Measurements from ENCODE around the gene EYA2.

Gene EYA2

DNA sequence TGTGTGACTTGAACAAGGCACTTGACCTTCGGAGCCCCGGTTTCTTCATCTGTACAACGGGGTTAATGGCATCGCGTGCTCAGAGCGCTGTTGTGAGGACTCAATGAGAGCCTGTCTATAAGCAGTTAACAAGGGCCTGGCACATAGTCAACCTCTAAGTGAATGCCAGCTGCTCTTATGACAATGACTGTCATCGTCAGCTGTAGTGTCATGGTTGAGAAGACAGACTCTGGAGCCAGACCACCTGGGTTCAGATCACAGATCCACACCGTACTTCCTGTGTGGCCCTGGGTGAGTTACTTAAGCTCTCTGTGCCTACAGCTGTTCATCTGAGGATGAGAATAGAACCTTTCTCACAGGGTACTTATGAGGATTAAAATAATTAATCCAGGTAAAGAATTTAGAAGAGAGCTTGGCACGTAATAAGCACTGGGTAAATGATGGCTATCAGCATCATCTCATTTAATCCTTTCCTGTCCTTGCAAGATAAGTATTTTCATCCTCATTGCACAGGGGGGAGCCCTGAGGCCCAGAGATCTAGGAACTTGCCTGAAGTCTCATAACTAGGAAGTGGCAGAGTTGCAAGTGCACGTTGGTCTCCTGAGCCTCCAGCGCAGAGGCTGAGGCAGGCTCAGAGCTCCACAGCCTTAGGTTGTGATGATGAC lies 105.3 kb downstream of the EYA2 start:
- no peak for DNase-seq (ENCODE audit: low read depth in 2 of 2, low spot score in 1 of 2)

DNA sequence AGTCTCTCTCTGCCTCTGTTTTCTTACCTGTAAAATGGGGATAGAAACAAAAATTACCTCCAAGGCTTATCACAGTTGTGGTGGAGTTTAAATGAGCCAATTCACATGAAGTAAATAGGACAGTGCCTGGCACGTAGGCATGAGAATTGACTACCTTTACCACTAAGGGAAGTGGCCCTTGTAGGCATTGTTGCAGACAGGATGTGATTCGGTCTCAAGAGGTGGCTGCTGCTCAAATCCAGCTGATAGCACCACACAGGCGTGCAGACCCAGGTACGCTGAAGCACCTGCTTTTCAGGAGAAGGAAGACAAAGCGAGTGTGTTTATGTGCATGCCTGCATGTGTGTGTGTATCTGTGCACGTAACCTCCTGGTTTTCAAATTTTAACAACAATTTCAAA lies 108.6 kb downstream of the EYA2 start:
- no peak for DNase-seq (ENCODE audit: low read depth in 2 of 2, low spot score in 1 of 2)

DNA sequence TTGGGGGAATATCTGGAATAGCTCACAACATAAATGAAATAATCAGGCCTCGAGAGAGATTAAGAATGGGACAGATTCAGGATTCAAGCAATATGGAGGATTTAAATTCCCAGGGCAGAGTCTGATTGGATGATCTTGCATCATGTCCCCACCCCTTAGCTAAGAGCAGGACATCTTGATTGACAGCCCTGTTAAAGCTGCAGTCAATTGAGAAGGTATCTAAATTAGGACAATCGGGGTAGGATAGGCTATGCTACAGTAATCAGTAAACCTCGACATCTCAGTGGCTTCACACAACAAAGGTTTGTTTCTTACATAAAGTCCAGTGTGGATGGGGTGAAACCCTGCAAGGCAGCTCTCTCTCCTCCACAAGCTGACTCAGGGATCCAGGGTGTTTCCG lies 109.5 kb downstream of the EYA2 start:
- DNase-seq (ENCODE audit: low read depth in 2 of 2, low spot score in 1 of 2) = no peak

DNA sequence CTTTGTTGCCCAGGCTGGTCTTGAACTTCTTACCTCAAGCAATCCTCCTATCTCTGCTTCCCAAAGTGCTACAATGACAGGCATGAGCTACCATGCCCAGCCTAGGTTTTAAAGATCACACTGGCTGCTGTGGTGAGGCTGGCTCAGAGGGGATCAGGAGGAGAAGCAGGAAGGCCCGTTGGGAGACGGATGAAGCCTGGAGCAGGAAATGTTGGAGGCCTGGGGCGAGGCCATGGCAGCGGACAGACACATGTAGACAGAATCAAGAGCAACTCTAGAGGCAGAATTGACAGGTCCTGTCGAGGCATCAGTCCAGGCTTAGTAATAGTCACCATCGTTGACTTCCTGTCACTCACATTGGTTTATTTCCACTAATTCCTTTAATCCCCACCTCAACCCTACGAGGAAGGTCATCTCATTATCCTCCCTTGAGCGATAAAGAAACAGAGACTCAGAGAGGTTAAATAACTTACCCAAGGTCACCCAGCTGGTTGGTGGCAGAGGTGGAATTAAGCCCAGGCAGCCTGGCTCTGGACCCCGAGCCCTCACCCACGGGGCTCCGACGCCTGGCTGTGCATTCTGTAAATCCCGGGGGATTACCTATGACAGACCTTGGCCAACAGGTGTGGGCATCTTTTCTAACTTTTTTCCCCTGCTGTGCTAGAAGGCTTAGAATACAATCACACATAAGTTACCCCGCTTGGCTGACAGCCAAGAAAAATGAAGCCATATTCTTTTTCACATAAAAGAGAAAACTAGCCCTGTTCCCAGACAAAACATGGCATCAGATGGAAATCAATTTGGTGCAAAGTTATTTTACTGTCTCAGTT lies 113.4 kb downstream of the EYA2 start:
- no peak for DNase-seq (ENCODE audit: low read depth in 2 of 2, low spot score in 1 of 2)

DNA sequence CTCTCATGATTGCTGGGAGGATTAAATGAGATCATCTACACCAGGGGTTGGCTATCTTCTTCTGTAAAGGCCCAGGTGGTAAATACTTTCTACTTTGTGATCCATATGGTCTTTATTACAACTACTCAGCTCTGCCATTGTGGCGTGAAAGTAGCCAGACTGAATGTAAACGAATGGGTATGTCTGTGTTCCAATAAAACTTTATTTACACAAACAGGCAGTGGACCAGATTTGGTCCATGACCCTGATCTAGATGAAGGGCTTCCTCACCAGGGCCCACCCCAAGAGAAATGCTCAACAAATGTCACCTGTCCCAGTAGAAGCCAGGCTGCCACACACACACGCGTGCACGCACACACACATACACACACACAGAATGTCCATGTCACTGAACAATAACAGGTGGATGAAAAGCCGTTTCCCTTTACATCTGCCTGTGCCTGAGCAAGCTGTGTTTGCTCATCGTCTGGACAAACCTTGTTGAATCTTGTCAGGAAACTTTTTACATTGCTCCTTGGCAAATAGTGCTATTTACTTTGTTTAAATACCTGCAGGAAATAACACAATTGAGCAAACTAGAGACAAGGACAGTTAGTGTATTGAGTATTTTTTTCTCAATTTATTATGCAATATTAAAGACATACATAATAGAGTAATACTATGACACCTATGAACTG lies 114.3 kb downstream of the EYA2 start:
- DNase-seq (ENCODE audit: low read depth in 2 of 2, low spot score in 1 of 2) = no peak

DNA sequence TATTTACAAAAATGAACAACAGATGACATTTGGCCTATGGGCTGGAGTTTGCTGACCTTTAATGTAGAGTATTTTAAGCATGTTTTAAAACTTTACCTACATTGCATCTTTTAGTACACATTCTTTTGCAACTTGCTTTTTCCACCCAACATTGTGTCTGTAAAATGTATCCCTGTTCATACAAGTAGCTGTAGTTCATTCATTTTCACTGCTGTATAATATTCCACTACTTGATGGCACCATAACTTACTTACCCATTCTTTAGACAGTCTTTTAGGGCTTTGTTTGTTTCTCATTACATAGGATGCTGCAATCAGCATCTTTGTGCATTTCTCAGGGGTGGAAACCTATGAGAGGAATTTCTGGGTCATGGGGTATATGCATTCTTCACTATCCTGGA lies 115.1 kb downstream of the EYA2 start:
- no peak for DNase-seq (ENCODE audit: low read depth in 2 of 2, low spot score in 1 of 2)

DNA sequence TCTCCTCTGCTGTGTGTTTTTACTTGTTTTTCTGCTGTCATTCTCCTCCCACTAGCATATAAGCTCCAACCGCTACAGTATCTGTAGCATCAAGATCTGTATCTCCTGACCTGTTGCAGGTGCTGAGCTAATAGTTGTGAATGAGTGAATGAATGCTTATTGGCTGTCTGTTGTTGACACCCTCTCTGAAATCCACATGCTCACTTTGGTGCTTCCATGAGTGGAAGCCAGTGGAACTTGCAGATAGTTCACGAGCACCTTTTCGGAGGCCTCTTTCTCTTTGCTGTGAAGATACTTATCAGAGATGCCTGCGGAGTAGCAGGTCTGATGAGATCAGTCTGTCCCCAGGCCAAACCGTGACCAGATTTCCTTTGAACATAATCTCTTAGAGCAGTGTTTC lies 117.3 kb downstream of the EYA2 start:
- DNase-seq (ENCODE audit: low read depth in 2 of 2, low spot score in 1 of 2) = no peak

DNA sequence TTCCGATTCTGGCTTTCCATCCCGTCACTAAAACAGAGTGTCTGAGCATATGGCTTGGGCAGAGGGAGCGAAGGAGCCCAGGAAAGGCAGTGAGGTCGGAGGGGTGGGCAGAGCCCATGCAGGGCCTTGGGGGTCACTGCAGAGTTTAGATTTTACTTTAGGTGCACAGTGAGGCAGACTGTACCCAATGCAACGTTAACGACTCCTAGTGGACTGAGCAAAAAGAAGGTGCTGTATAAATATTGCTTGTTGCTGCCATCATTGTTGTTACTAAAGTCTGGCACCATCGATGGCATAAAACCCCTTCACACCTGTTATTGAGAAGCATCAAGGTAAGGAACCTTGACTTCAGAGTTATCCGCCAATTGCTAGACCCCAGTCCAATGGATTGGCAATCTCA lies 119.0 kb downstream of the EYA2 start:
- DNase-seq (ENCODE audit: low read depth in 2 of 2, low spot score in 1 of 2) = no peak

DNA sequence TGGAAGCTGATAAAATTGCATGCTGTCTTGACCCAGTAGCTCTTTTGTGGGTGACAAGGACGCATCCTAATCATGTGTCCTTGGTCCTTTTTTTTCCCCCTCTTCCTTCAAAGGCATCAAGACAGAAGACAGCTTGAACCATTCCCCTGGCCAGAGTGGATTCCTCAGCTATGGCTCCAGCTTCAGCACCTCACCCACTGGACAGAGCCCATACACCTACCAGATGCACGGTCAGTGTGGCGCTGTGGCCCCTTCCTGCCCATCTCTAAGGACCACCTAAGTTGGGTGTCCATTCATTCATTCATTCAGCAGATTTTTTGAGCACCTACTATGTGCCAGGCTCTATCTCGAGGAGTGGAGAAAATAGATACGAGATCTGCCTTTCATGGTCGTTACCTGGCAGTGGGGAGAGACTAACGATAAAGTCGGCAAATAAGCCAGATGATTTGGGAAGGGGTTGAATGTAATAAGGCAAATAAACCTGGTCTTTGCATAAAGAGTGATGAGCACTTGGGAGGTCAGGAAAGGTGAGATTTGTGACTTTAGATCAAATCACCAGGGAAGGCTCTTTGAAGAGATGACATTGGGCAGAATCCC lies 121.5 kb downstream of the EYA2 start:
- DNase-seq (ENCODE audit: low read depth in 2 of 2, low spot score in 1 of 2) = no peak

DNA sequence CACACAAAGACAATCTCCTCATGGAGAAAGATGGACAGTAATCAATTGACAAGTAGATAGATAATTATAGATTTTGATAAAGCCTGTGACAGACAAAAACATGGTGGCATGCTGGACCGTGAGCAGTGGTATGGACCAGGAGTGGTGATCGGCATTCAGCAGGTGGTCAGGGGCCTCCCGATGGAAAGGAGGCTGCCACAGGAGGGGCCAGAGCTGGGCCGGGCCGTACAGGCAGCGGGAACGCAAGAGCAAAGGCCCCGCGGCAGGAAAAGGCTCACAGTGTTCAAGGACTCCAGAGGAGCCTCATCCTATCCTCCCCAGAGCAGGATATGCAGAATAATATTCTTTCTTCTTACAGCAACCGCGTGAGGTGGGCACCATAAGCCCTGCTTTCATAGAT lies 123.7 kb downstream of the EYA2 start:
- no peak for DNase-seq (ENCODE audit: low read depth in 2 of 2, low spot score in 1 of 2)

DNA sequence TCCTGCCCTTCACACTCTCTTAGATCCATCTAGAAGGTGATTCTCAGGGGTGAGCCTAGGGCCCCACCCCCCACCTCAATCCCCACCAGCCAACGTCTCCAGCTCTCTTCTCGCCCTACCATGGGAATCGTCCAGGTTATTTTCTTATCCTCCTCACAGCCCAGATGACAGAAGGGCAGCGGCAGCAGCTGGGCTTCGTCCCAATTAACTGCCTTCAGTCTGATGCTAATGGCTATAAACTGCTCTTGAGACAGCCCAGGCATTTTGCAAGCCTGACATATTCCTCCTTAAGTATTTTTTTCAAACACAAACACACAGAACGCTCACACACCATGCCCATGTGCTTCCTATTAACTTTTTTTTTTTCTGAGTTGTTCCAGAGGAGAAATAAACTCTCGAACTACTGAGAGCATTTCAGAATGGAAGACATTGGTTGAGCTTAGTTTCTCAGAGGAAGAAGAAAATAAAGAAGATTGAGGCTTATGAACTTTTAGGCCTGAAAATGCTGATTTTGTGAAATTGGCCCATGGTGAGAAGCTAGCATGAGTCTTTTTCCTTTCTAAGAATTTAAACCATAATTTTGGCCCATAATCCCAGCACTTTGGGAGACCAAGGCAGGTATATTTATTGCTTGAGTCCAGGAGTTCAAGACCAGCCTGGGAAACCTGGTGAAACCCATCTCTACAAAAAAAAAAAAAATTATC lies 124.6 kb downstream of the EYA2 start:
- no peak for DNase-seq (ENCODE audit: low read depth in 2 of 2, low spot score in 1 of 2)

DNA sequence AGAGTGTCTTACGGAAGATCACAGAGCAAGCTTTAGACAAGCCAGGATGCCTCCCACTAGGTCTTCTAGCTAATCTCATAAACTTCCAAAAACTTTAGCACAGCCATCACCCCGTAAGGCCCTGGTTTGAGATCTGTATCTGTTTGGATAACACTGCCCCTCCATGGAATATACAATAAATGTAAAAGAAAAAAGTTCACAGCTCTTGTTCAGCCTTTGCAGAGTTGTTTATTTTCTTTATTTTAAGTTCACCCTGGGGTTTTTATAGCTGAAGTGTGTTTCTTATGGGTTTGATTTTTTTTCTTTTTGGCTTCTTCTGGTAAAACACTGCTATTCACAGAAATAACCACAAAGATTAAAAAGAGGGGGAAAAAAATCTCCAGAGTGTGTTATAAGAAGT lies 125.6 kb downstream of the EYA2 start:
- DNase-seq (ENCODE audit: low read depth in 2 of 2, low spot score in 1 of 2) = no peak

DNA sequence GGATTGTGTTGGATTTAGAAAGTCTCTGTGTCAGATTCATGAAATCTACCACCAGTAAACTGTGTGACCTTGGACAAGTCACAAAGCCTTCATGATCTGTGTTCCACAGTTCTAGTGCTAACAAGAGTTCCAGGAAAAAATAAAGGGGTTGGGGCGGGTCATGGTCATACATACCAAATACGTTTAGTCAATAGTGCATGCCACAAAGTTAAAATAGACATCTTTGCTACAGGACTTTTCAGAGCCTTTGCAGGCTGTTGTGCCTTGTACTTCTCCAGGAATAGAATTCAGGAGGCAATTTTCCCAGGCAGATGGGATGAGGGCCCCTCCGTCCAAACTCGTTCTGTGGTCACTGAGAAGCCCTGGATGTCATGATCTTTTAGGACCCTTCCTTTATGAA lies 127.2 kb downstream of the EYA2 start:
- DNase-seq (ENCODE audit: low read depth in 2 of 2, low spot score in 1 of 2) = no peak

DNA sequence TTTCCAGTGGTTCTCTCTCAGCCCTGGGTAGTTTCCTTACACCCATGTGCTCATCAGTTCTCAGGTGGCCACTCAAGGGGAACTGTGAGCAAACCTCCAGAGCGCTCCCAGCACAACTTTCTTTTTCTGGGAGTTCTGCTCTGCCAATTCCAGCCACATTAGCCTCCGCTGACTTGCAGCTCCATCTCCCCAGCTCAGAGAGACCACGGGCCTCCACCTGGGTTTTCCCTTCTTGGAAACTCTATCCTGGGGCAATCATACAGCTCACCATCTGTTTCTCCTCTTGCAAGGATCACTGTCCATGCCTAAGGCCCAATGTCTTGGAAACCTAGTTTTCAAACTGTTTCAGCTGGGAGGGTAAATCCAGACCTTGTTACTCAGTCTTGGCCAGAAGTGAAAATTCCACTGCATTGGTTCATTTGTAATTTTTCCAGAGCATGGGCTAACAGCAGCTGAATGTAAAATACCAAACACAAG lies 129.9 kb downstream of the EYA2 start:
- no peak for DNase-seq (ENCODE audit: low read depth in 2 of 2, low spot score in 1 of 2)

DNA sequence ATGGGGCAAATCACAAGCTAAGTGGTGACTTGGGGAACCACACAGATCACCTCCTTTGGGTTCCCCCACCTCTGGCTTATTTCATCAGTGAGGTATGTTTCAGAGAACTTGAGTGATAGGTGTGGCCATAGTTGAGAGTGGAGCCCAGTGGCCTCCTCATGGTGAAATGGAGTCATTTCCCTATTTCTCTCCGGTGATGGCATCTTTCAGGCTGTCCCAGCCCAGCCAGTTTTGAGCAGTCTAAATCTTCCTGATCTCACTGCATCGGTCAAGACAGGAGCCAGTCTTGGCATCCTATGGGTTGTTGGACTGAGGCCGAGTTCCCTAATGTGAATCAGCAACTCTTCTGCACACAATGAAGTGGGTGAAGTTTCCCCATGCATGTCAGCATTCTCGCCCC lies 132.4 kb downstream of the EYA2 start:
- no peak for DNase-seq (ENCODE audit: low read depth in 2 of 2, low spot score in 1 of 2)

DNA sequence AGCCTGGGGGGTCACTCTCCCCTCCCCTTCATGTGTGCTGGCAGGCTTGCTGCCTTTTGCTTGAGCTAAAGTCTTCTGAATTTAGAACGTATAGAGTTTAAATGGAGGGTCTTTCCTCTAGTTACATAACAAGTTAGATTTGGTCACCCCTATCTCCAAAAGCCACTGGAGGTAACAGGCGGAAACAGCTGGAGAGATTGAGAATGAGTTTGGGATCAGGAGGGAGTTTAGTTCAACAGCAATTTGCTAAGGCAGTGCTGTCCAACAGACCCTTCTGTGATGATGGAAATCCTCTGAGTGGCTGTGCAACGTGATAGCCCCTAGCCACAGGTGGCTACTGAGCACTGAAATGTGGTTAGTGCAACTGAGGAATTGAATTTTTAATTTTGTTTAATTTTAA lies 132.8 kb downstream of the EYA2 start:
- DNase-seq (ENCODE audit: low read depth in 2 of 2, low spot score in 1 of 2) = no peak

DNA sequence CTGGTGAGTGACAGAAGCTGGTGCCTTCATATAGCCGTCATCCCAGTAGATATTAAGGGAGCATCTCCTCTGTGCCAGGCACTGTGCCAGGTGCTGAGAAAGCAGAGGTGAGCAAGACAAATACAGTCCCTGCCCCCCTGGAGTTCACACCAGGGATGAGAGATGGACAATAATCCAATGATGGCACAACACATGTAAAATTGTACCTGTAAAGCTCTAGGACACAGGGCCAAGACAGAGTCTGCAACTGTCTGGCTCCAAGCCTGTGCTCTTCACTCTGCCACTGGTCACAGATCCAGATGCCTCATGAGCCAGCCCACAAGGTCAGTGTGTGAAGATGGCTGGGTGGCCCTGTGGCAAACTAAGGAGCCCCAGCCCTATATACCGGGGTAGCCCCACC lies 133.8 kb downstream of the EYA2 start:
- DNase-seq (ENCODE audit: low read depth in 2 of 2, low spot score in 1 of 2) = no peak

DNA sequence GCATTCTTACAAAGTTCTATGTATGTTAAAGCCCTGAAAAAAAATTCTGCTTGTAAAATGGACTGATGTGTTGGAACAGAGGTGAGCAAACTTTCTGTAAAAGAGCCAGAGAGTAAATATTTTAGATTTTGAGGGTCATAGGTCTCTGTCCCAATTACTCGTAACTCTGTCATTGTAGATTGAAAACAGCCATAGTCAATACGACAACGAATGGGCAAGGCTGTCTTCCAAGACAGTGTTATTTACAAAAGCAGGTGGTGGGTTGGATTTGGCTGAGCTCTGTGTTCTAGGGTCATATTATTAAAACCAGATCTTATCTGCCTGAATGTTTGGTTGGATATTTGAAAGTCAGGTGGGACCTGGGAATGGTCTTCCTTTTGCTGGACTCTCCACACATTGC lies 135.2 kb downstream of the EYA2 start:
- no peak for DNase-seq (ENCODE audit: low read depth in 2 of 2, low spot score in 1 of 2)

DNA sequence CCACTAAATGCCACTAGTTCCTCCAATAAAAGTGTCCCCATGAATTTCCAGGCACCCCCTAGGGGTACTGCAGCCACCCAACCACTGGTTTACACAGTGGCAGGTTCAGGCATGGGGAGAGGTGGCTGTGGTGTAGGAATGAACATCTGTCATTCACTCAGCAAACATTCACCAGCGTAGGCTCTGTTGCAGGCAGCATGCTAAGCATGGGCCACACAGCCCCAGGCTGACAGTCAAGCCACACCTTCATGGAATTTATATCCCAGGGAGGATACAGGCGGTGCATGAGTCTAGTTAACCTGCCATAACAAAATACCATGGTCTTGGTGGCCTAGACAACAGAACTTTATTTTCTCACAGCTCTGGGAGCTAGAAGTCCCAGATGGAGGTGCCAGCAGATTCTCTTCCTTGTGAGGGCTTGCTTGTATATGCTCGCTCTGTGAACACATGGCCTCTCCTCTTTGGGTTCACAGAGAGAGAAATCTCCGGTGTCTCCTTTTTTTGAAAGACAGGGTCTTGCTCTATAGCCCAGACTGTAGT lies 135.7 kb downstream of the EYA2 start:
- DNase-seq (ENCODE audit: low read depth in 2 of 2, low spot score in 1 of 2) = no peak

DNA sequence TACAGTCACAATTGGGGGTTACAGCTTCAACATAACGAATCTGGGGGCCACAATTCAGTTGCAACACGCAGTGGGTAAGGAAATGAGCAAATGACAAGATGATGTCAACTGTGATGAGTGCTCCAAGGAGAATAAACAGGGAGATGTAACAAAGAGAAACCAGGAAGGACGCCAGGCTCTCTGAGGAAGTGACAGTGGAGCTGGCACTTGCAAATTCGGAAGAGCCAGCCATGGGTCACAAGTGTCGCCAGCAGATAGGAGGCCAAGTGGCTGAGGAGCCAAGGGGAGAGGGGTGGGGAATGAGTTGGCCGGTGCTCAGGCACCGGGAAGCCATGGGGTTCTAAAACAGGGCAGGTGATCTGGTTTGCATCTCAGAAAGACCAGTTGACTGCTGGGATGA lies 136.4 kb downstream of the EYA2 start:
- no peak for DNase-seq (ENCODE audit: low read depth in 2 of 2, low spot score in 1 of 2)

DNA sequence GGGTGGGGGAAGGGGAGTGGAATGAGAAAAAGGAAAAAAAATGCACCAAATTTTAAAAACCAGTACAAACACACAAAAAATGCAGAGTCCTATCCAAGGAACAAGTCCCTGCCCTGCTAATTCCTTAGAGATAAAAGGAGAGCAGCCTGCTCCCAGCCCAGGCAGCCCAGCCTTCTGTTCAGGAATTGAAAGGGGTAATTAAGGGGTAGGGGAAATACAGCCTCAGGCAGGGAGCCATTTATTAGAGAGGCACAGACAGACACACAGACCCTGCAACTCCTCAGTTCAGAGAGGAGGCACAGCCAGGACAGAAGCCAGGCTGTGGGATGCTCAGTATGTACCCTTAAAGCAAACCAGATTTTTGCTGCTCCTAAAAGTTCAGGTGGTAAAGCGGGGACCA lies 137.2 kb downstream of the EYA2 start:
- DNase-seq (ENCODE audit: low read depth in 2 of 2, low spot score in 1 of 2) = no peak

Data from stimulated activated CD8-positive, alpha-beta memory T cell treated with anti-CD3 and anti-CD28 coated beads, Interleukin-4, amount 100 ng/mL, for 1 hour (primary cell).